ENCODE results near the gene ABCC1.

GRCh38 chr16:16010194-16010593 lies 60.8 kb downstream of the ABCC1 start:
- TF ChIP-seq CTCF (conservative IDR thresholded peaks at IDR 0.05; ENCODE audit: low read depth, low read length): no peak
- TF ChIP-seq EZH2 (IDR thresholded peaks at IDR 0.05; ENCODE audit: borderline replicate concordance, low read depth, low read length, poor library complexity, severe bottlenecking): no peak
